A172 (cell line): ENCODE data around the gene DSE. TPM values are rescaled to one million over a fixed set of nuclear protein-coding genes. Genes with fewer than 3 reads are reported as not detected.

ENCODE experiments used
- DNase-seq: peaks from one replicate; pipeline ENCODE4 v3.0.0-alpha.2; 2015; ENCODE audit warnings: low spot score
- total RNA-seq: library from RNA; depleted of rRNA; stranded (reverse); fragments of >200 nt; shearing (Covaris generic); gene quantifications from 2 replicates; pipeline ENCODE4 v1.2.3, GENCODE V29; 2014

The DSE gene
- total RNA-seq, 1 experiment from 2014 or later = 32.0 TPM

- no peak for DNase-seq
Measured at GRCh38 chr6:116412270-116412669, 41.5 kb downstream of the DSE start.

GRCh38 chr6:116413357-116413756, 42.6 kb downstream of the DSE start:
- no peak for DNase-seq

- no peak for DNase-seq
Measured at GRCh38 chr6:116417661-116418060, 46.9 kb downstream of the DSE start.

GRCh38 chr6:116419069-116419786, 48.5 kb downstream of the DSE start:
- no peak for DNase-seq

- no peak for DNase-seq
Measured at GRCh38 chr6:116420341-116420740, 49.6 kb downstream of the DSE start.

GRCh38 chr6:116422238-116422637, 51.5 kb downstream of the DSE start:
- no peak for DNase-seq

- DNase-seq = peak; percentile 32
Measured at GRCh38 chr6:116424001-116424400, 53.3 kb downstream of the DSE start.

- DNase-seq = no peak
Measured at GRCh38 chr6:116426551-116426950, 55.8 kb downstream of the DSE start.

GRCh38 chr6:116429111-116429510, 58.4 kb downstream of the DSE start:
- no peak for DNase-seq

GRCh38 chr6:116430860-116431259, 60.1 kb downstream of the DSE start:
- no peak for DNase-seq

GRCh38 chr6:116431964-116432595, 61.3 kb downstream of the DSE start:
- no peak for DNase-seq

GRCh38 chr6:116433206-116433712, 62.5 kb downstream of the DSE start:
- DNase-seq = no peak

GRCh38 chr6:116434056-116434725, 63.4 kb downstream of the DSE start:
- DNase-seq = no peak

GRCh38 chr6:116436586-116436985, 65.8 kb downstream of the DSE start:
- no peak for DNase-seq

- DNase-seq = no peak
Measured at GRCh38 chr6:116437656-116438055, 66.9 kb downstream of the DSE start.

- no peak for DNase-seq
Measured at GRCh38 chr6:116438590-116439448, 68.1 kb downstream of the DSE start.

- DNase-seq = no peak
Measured at GRCh38 chr6:116439522-116440051, 68.8 kb downstream of the DSE start.

GRCh38 chr6:116443105-116443504, 72.4 kb downstream of the DSE start:
- no peak for DNase-seq

GRCh38 chr6:116444092-116444491, 73.3 kb downstream of the DSE start:
- peak; percentile 19 for DNase-seq

GRCh38 chr6:116444575-116444974, 73.8 kb downstream of the DSE start:
- no peak for DNase-seq

GRCh38 chr6:116445102-116445501, 74.4 kb downstream of the DSE start:
- DNase-seq = no peak

GRCh38 chr6:116446399-116446798, 75.7 kb downstream of the DSE start:
- DNase-seq = peak; percentile 31
